Measurements from ENCODE around the gene CYTH4.
"Not testable (repeated sequence)": the region's sequence is repeated elsewhere in the genome, so short reads cannot be mapped to it uniquely, and the experiment has no call there.

Gene CYTH4

DNA sequence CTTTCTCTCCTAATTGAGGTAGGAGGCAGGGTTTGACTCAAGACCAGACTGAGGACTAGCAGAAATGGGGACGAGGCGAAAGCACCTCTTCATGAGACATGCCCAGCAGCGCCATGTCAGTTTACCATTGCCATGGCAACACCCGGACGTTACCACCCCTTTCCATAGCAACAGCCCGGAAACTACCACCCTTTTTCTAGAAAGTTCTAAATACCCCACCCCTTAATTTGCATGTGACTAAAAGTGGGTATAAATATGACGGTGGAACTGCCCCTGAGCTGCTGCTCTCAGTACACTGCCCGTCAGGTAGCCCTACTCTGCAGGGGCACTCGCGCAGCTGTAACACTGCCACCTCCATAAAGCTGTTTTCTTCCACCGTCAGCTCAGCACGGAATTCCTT, 32.3 kb upstream of the CYTH4 start:
- DNase-seq: no peak

DNA sequence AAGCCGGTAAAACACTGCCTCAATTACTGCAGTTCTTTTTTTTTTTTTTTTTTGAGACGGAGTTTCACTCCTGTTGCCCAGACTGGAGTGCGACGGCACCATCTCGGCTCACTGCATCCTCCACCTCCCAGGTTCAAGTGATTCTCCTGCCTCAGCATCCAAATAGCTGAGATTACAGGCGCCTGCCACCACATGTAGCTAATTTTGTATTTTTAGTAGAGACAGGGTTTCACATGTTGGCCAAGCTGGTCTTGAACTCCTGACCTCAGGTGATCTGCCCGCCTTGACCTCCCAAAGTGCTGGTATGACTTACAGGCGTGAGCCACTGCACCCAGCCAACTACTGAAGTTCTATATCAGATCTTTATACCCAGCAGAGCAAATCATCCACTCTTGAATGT, 30.5 kb upstream of the CYTH4 start:
- not testable (repeated sequence) for DNase-seq

DNA sequence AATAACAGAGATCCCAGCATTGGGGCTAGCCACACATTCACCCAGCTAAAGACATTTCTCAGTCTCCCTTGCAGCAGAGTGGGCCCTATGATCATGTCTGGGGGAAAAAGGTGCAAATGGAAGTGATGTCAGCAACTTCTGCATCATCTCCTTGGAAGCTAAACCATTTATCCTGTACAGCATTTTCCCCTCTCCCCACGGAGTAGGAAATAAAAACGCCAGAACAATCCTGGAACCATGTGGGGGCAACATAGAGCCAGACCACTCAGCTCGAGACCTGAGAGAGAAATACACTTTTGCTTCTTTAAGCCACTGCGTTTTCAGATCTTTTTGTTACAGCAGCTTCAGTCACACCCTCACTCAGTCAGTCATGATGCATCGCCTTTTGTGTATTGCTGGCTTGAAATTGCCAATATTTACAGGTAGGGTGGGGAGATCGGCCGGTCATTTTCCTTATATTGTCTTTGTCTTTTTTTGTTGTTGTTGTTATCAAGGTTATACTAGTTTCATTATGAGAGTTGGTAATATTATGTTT, 29.1 kb upstream of the CYTH4 start:
- DNase-seq: no peak

- DNase-seq: no peak
Observed at GRCh38 chr22:37254209-37254866, 28.0 kb upstream of the CYTH4 start.

- DNase-seq: no peak
Observed at GRCh38 chr22:37254867-37255233, 27.5 kb upstream of the CYTH4 start.

DNA sequence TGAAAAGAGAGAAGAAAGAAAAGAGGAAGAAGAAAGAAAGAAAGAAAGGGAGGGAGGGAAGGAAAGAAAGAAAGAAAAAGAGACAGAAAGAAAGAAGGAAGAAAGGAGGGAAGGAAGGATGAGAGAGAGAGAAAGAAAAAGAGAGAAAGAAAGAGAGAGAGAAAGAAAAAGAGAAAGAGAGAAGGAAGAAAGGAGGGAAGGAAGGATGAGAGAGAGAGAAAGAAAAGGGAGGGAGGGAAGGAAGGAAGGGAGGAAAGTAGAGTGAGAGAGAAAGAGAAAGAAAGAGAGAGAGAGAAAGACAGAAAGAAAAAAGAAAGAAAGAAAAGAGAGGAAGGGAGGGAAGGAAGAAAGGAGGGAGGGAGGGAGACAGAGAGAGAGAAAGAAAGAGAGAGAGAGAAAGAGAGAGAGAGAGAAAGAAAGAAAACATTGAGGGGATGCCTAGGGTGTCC, 26.7 kb upstream of the CYTH4 start:
- DNase-seq: no peak

DNA sequence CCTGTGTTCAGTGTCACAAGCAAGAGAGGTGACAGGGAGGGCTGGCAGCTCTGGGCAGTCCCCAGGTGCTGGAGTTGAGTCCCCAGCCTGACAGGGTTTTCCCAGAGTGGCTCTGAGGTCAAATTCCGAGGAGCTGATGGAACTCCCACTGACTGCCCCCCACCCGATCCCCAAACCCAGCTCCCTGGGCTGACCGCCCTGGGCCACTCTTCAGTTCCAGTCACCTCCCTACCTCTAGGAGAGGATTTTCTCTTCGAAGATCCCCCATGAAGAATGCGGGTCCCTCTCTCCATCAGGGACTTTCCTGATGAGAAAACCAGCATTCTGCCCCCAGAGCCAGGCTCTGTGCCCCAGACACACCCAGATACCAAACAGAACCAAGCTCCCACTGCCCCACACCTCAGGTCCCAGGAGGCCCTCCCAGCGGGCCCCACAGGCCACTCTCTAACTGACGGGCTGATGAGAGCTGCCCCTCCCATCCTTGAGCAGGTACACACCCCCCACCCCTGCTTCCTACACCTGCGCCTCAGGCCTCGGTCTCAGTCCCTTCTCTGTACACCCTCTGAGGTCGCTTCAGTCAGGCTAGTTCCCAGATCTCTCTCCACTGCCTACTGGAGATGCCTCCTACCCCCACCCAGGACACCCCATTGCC, 26.1 kb upstream of the CYTH4 start:
- no peak for DNase-seq

DNA sequence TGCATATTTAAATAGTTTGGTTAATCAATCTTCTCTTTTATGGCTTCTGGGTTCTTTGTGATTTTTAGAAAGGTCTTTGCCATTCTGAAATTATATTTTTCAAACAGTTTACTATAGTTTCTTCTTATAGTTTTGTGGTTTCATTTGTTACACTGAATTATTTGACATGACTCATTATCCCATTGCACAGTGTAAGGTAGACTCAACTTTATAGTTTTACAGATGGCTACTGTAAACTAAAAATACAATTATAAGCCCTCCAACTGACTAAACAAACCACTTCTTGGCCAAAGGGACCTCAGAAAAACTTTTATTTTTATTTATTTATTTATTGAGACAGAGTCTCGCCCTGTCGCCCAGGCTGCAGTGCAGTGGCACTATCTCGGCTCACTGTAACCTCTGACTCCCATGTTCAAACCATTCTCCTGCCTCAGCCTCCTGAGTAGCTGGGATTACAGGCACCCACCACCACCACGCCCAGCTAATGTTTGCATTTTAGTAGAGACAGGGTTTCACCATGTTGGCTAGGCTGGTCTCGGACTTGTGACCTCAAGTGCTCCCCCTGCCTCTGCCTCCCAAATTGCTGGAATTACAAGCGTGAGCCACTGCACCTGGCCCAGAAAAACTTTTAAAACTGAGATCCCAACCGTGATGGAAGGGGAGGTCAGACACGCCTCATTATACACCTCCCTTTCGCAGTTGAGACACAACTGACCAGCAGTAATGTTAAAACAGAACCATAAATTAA, 24.1 kb upstream of the CYTH4 start:
- DNase-seq: no peak

DNA sequence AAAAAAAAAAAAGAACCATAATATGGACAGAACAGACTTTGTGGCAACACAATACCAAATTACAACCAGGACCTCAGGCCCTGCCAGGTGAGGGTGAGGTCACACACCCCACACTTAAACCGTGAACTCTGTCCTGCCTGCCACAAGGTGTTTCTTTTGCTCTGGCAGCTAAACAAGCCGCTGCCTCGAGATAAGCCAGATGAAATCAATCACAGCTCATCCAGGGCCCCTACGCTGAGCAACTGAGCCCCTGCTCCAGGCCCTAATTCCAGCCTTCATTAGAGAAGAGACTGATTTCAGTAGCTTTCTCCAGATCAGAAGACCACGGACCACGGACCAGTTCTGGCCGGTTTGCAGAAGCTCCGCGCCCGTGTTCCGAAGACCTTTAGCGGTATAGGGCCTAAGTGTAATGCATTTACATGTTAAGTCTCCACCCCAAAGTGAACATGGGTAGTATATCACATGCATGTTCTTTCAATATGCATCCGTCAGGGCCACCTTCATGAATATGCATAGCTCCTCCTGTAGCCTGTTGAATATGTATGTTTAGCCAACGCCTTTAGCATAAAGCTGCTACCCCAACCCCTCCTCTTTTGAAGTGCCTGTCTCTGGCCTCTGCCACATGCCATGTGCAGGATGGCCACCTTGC, 23.4 kb upstream of the CYTH4 start:
- no peak for DNase-seq

DNA sequence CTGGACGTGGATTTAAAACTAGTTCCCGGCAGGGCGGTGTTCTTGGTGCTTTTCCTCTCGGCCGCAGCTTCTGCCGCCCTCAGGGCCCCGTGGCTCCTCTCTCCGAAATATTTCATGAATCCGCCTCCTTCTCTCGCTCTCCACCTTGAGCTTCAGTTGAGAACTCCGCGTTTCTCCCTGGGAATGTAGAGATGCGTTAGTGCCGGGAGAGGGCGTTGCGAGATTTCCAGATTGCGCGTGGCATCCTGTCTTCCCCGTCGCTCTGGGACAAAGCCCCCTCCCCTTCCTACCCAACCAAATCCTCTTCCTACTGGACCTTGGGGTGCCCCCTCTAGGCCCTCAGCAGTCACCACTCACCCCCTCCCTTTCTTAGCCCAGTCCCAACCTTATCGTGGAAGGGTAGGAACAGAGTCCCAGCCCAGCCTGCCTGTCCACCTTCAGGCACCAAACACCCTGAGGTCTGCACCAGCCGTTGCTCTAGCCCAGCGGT, 22.7 kb upstream of the CYTH4 start:
- no peak for DNase-seq

DNA sequence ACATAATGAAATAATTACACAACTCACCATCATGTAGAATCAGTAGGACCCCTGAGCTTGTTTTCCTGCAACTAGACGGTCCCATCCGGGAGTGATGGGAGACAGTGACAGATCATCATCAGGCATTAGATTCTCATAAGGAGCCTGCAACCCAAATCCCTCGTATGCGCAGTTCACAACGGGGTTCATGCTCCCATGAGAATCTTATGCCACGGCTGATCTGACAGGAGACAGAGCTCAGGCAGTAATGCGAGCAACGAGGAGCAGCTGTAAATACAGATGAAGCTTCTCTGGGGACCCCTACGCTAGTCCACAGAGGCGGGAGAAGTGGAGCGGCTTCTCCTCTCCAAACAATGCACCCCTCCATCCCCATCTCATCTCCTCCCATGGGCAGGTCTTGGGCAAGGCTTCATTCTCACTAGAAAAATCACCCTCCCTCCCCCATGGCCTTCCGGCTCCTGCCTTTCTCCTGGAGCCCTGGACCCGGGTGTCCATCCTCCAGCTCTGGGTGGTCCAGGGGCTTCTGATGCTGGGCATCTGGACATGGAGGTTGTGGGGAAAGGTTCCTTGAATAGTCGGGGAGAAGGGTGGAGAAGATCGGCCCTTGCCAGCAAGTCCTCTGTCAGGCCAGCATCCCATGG, 22.0 kb upstream of the CYTH4 start:
- no peak for DNase-seq

DNA sequence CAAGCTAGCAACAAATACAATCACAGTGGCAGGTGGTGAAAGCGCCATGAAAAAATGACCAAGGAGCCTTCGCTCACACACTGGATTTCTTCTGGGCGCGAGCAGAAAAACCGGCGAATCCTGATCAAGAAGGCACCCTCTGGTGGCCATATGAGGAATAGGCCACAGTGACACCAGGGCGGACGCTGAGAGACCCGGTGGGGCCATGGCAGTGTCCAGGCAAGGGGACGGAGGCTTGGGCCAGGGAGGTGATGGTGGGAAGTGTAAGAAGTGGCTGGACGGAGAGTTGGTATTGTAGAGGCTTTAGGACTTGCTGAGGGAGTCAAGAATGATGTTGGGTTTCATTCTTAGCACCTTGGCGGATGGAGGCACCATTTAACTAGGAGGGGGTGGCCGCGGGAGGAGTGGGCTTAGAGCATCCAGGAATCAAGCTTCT, 21.4 kb upstream of the CYTH4 start:
- DNase-seq: peak in 4 of 5 donors; percentile 40 to 66 (median 54)

DNA sequence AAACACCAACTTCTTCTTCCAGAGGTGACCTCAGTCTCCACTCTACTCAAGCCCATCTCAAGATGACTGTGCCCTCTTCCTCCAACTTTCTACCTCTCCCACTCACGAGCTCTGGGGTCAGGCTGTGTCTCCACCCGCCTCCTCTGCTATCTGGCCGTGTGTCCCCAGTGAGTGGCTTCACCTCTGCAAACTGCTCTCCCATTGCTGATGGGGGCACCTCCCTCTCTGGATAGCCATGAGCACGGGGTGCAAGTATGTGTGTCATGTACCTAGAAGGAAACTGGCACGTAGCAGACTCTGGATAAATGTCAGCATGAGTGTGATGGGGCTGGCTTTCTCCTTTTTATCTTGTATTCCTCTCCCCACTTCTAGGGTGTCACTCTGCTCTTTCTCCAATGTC, 20.0 kb upstream of the CYTH4 start:
- DNase-seq: no peak

DNA sequence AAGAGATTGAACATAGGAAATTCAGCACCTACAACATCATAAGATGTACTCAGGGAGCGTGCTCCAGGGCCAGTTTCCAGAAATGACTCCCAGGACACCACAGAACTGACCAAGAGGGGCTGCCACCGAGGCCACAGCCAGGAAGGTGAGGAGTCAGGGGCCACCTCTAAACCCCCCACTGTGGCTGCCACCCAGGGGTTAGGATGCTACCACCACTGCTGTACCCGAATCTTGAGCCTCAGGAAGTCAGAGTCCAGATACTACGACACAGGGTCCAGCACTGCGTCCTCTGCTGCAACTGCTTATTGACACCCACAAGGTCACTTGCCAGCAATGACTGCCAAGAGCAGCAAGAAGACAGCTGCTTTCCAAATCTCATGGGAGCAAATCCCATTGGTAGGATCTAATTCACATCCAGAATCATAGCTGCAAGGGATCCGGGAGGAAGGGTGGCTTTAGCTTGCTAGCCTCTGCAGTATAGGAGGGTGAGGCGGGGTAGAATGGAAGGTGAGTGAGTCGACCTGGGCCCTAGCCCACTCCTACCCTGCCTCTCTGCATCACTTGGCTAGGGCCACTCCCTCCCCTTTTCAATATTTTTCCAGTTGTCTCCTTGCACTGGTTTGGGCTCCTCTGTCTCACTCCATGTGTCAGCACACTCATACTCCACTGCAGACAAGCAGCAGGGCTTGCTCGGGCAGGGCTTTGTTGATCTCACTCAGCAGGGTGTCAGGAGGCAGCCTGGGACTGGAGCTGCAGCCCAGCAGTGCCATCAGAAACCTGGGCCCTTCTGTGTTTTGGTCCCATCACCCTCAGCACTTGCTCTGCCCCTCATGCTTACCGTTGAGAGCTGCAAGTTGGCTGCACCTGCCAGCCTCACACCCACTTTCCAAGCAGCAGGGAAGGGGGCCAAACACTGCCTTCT, 18.1 kb upstream of the CYTH4 start:
- DNase-seq: no peak

DNA sequence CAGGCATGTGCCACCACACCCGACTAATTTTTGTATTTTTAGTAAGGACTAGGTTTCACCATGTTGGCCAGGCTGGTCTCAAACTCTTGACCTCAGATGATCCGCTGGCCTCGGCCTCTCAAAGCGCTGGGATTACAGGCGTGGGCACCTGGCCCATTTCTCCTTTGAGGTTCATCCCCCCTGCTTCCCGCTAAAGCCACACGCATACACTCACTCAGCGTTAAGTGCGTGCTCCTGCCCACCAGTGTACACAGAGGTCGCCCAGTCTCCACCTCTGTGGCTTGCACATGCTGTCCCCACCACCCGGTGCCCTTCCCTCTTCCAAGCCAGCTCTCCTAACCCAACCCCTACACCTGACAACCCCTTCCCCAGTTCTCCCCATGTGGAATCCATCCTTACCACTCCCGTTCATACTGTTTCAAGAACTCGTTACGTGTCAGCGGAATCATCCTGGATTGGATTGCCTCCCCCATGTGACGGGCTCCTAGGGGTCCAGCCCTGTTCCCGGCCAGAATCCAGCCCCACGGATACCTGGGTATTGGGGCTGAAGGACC, 15.7 kb upstream of the CYTH4 start:
- no peak for DNase-seq

- peak; percentile 42 to 70 (median 61) for DNase-seq
Observed at GRCh38 chr22:37267135-37267587, 15.1 kb upstream of the CYTH4 start.

GRCh38 chr22:37267661-37268413, 14.5 kb upstream of the CYTH4 start:
- DNase-seq: no peak

GRCh38 chr22:37269936-37270678, 12.2 kb upstream of the CYTH4 start:
- no peak for DNase-seq

GRCh38 chr22:37270928-37271650, 11.2 kb upstream of the CYTH4 start:
- no peak for DNase-seq
